Panc1 (cell line): ENCODE results near the gene BMF.

Experiments used
- POLR2AphosphoS5 ChIP-seq: IDR thresholded peaks from 2 replicates; pipeline ENCODE4 v1.6.1; 2012; ENCODE audit warnings: mild to moderate bottlenecking, low read depth, low read length, moderate library complexity
- TF ChIP-seq, protein P1 (sequence below), 2 experiments: IDR thresholded peaks; 2 replicates each; pipeline ENCODE4 v1.6.1; 2011 to 2012; ENCODE audit warnings: low read depth in 2 of 2, control low read depth in 1 of 2, low read length in 1 of 2, mild to moderate bottlenecking in 1 of 2, moderate library complexity in 1 of 2; ENCODE audit not compliant: insufficient read depth in 1 of 2
- TF ChIP-seq, protein P2 (sequence below): fragments of 450-650 bp; IDR thresholded peaks from 2 replicates; pipeline ENCODE4 v1.5.1; 2017; ENCODE audit warnings: mild to moderate bottlenecking

DNA sequence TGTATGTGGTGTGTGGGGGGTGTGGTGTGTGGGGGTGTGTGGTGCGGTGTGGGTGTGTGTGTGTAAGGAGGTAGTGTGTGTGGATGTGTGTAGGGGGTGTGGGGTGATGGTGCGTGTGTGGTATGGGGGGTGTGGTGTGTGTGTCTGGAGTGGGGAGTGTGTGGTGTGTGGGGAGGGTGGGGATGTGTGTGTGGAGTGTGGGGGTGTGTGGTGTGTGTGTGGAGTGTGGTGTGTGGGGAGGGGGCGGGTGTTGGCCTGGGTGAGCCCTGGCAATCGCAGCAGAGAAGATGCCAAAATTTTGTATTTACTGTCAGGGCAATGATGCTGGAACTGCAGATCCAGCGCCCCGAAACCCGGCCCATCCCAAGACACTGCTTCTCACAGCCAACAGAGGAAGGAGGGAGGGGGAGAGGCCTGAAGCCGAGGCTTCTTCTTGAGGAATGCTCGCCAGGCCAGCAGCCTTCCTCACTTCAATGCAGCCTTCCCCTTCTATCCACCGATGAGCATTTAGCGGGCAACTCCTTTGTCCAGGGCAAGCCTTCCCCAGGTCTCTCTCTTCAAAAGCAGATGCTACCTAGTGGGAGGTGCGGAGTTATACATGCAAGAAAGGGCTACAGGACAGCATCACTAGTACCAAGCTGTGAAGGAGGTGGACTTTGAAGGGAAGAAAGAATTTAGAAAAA lies 57.8 kb downstream of the BMF start:
- TF ChIP-seq, protein P1, sequence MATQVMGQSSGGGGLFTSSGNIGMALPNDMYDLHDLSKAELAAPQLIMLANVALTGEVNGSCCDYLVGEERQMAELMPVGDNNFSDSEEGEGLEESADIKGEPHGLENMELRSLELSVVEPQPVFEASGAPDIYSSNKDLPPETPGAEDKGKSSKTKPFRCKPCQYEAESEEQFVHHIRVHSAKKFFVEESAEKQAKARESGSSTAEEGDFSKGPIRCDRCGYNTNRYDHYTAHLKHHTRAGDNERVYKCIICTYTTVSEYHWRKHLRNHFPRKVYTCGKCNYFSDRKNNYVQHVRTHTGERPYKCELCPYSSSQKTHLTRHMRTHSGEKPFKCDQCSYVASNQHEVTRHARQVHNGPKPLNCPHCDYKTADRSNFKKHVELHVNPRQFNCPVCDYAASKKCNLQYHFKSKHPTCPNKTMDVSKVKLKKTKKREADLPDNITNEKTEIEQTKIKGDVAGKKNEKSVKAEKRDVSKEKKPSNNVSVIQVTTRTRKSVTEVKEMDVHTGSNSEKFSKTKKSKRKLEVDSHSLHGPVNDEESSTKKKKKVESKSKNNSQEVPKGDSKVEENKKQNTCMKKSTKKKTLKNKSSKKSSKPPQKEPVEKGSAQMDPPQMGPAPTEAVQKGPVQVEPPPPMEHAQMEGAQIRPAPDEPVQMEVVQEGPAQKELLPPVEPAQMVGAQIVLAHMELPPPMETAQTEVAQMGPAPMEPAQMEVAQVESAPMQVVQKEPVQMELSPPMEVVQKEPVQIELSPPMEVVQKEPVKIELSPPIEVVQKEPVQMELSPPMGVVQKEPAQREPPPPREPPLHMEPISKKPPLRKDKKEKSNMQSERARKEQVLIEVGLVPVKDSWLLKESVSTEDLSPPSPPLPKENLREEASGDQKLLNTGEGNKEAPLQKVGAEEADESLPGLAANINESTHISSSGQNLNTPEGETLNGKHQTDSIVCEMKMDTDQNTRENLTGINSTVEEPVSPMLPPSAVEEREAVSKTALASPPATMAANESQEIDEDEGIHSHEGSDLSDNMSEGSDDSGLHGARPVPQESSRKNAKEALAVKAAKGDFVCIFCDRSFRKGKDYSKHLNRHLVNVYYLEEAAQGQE (IDR thresholded peaks at IDR 0.05; ENCODE audit: insufficient read depth in 1 of 2, low read depth in 2 of 2, low read length in 1 of 2), result no peak
- TF ChIP-seq, protein P2, sequence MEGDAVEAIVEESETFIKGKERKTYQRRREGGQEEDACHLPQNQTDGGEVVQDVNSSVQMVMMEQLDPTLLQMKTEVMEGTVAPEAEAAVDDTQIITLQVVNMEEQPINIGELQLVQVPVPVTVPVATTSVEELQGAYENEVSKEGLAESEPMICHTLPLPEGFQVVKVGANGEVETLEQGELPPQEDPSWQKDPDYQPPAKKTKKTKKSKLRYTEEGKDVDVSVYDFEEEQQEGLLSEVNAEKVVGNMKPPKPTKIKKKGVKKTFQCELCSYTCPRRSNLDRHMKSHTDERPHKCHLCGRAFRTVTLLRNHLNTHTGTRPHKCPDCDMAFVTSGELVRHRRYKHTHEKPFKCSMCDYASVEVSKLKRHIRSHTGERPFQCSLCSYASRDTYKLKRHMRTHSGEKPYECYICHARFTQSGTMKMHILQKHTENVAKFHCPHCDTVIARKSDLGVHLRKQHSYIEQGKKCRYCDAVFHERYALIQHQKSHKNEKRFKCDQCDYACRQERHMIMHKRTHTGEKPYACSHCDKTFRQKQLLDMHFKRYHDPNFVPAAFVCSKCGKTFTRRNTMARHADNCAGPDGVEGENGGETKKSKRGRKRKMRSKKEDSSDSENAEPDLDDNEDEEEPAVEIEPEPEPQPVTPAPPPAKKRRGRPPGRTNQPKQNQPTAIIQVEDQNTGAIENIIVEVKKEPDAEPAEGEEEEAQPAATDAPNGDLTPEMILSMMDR, result no peak
- TF ChIP-seq POLR2AphosphoS5, result no peak
